Activated gamma-delta T cell (primary cell): ENCODE measurements around the gene PHB1.
"Not testable (repeated sequence)": the region's sequence is repeated elsewhere in the genome, so short reads cannot be mapped to it uniquely, and the experiment has no call there.

Experiments
- DNase-seq: peaks from one replicate; lab custom pipeline; 2025; lab: John Stamatoyannopoulos, UW

Gene PHB1

GRCh38 chr17:49406421-49407061 lies 8.1 kb downstream of the PHB1 start:
- no peak for DNase-seq

- DNase-seq, result no peak
Observed at GRCh38 chr17:49404906-49405305, 9.8 kb downstream of the PHB1 start.

GRCh38 chr17:49404361-49404760 lies 10.3 kb downstream of the PHB1 start:
- DNase-seq, result no peak

GRCh38 chr17:49403514-49404289 lies 11.0 kb downstream of the PHB1 start:
- no peak for DNase-seq

- DNase-seq, result no peak
Observed at GRCh38 chr17:49402706-49403105, 12.0 kb downstream of the PHB1 start.

GRCh38 chr17:49401971-49402611 lies 12.6 kb downstream of the PHB1 start:
- no peak for DNase-seq

GRCh38 chr17:49399995-49400394 lies 14.7 kb downstream of the PHB1 start:
- DNase-seq, result no peak

- DNase-seq, result no peak
Observed at GRCh38 chr17:49397586-49397985, 17.1 kb downstream of the PHB1 start.

- DNase-seq, result no peak
Observed at GRCh38 chr17:49393491-49394255, 21.0 kb downstream of the PHB1 start.

GRCh38 chr17:49390548-49391324 lies 23.9 kb downstream of the PHB1 start:
- DNase-seq, result no peak

- not testable (repeated sequence) for DNase-seq
Observed at GRCh38 chr17:49389514-49390347, 25.0 kb downstream of the PHB1 start.

- DNase-seq, result no peak
Observed at GRCh38 chr17:49388692-49389513, 25.8 kb downstream of the PHB1 start.

- DNase-seq, result no peak
Observed at GRCh38 chr17:49388290-49388640, 26.4 kb downstream of the PHB1 start.

GRCh38 chr17:49387498-49388289 lies 27.0 kb downstream of the PHB1 start:
- DNase-seq, result no peak

- DNase-seq, result no peak
Observed at GRCh38 chr17:49386373-49386772, 28.3 kb downstream of the PHB1 start.

GRCh38 chr17:49384951-49385350 lies 29.7 kb downstream of the PHB1 start:
- DNase-seq, result no peak

- DNase-seq, result no peak
Observed at GRCh38 chr17:49383060-49383459, 31.6 kb downstream of the PHB1 start.

- no peak for DNase-seq
Observed at GRCh38 chr17:49382556-49382955, 32.1 kb downstream of the PHB1 start.

GRCh38 chr17:49381793-49382192 lies 32.9 kb downstream of the PHB1 start:
- no peak for DNase-seq
